ENCODE results near the gene RGMA.

DNA sequence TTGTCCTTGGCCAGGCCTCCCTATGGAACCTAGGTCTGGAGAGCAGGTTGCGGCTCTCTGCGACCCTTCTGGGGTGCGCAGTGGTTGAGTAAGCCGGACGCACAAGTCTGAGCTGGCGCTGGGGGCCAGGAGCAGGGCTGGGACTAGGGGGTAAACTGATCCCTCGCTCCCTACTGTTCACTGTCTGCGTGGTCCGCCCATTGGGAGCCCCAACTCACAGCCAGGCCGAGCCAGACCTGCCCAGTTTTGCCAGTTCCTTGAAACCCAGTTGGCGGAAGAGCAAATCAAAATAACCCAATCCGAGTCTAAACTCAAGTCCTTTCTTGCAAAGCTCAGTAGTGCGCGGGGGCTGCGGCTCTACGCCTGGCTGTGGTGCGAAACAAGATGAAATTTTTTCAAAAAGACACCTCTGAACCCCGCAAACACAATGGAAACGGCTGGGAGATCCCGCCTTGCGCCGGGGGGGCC is 17.5 kb downstream of the RGMA start:
- TF ChIP-seq, protein P1, sequence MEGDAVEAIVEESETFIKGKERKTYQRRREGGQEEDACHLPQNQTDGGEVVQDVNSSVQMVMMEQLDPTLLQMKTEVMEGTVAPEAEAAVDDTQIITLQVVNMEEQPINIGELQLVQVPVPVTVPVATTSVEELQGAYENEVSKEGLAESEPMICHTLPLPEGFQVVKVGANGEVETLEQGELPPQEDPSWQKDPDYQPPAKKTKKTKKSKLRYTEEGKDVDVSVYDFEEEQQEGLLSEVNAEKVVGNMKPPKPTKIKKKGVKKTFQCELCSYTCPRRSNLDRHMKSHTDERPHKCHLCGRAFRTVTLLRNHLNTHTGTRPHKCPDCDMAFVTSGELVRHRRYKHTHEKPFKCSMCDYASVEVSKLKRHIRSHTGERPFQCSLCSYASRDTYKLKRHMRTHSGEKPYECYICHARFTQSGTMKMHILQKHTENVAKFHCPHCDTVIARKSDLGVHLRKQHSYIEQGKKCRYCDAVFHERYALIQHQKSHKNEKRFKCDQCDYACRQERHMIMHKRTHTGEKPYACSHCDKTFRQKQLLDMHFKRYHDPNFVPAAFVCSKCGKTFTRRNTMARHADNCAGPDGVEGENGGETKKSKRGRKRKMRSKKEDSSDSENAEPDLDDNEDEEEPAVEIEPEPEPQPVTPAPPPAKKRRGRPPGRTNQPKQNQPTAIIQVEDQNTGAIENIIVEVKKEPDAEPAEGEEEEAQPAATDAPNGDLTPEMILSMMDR (conservative IDR thresholded peaks at IDR 0.05 in 1 of 2, IDR thresholded peaks at IDR 0.05 in 1 of 2; ENCODE audit: low read depth in 1 of 2, low read length in 2 of 2) = no peak
- TF ChIP-seq EZH2 (IDR thresholded peaks at IDR 0.05; ENCODE audit: low read length, missing control alignments) = no peak
